HepG2 (cell line): ENCODE measurements around the gene CCND2. TPM values are rescaled to one million over a fixed set of nuclear protein-coding genes. Genes with fewer than 3 reads are reported as not detected.

Source experiments
- CCDC6 ChIP-seq: sonication (generic); formaldehyde crosslinking; IDR thresholded peaks from 2 replicates; pipeline ENCODE4 v1.8.1; 2022; ENCODE audit warnings: mild to moderate bottlenecking, missing genetic modification reagents, moderate library complexity
- GABPA ChIP-seq, 2 experiments: IDR thresholded peaks; 2 replicates each; pipeline ENCODE4 v1.6.1; 2011 to 2016; ENCODE audit warnings: low read depth in 2 of 2, low read length in 1 of 2, missing biosample characterization in 1 of 2, missing genetic modification characterization in 1 of 2
- GMEB2 ChIP-seq: IDR thresholded peaks from 2 replicates; pipeline ENCODE4 v1.6.1; 2016; ENCODE audit warnings: missing biosample characterization, missing genetic modification reagents, low read depth
- ISL2 ChIP-seq: sonication (generic); formaldehyde crosslinking; IDR thresholded peaks from 2 replicates; pipeline ENCODE4 v1.5.0; 2020; ENCODE audit warnings: missing genetic modification reagents
- JUN ChIP-seq: sonication (generic); formaldehyde crosslinking; IDR thresholded peaks from 2 replicates; pipeline ENCODE4 v1.4.0; 2020; ENCODE audit warnings: mild to moderate bottlenecking, missing genetic modification reagents
- JUND ChIP-seq: sonication (generic); formaldehyde crosslinking; IDR thresholded peaks from 2 replicates; pipeline ENCODE4 v1.8.0; 2022; ENCODE audit warnings: mild to moderate bottlenecking, missing genetic modification reagents
- MAZ ChIP-seq, 2 experiments: sonication (generic) in 1 of 2; formaldehyde crosslinking in 1 of 2; IDR thresholded peaks; 2 replicates each; pipeline versions ENCODE4 v1.5.0 to v1.6.1; 2012 to 2020; ENCODE audit warnings: low read depth in 2 of 2, mild to moderate bottlenecking in 2 of 2, borderline replicate concordance in 1 of 2, improper control_type of control experiment in 1 of 2, low read length in 1 of 2, missing genetic modification reagents in 1 of 2, moderate library complexity in 1 of 2
- PATZ1 ChIP-seq: sonication (generic); formaldehyde crosslinking; IDR thresholded peaks from 2 replicates; pipeline ENCODE4 v1.4.0; 2020; ENCODE audit warnings: missing genetic modification reagents
- PRDM15 ChIP-seq: sonication (generic); formaldehyde crosslinking; IDR thresholded peaks from 2 replicates; pipeline ENCODE4 v1.4.0; 2020; ENCODE audit warnings: missing genetic modification reagents
- SMC3 ChIP-seq: IDR thresholded peaks from 2 replicates; pipeline ENCODE4 v1.6.1; 2011; ENCODE audit warnings: low read length, improper control_type of control experiment
- XBP1 ChIP-seq: sonication (generic); formaldehyde crosslinking; IDR thresholded peaks from 2 replicates; pipeline ENCODE4 v1.5.0; 2020; ENCODE audit warnings: missing genetic modification reagents
- ZBTB46 ChIP-seq: sonication (generic); formaldehyde crosslinking; IDR thresholded peaks from 2 replicates; pipeline ENCODE4 v1.4.0; 2020; ENCODE audit warnings: mild to moderate bottlenecking, missing genetic modification reagents, borderline replicate concordance
- ZNF709 ChIP-seq: sonication (generic); formaldehyde crosslinking; IDR thresholded peaks from 2 replicates; pipeline ENCODE4 v1.5.0; 2020; ENCODE audit warnings: mild to moderate bottlenecking, missing genetic modification reagents
- ZNF792 ChIP-seq: IDR thresholded peaks from 2 replicates; pipeline ENCODE4 v1.6.1; 2016
- ZXDC ChIP-seq: sonication (generic); formaldehyde crosslinking; IDR thresholded peaks from 2 replicates; pipeline ENCODE4 v1.5.0; 2020; ENCODE audit warnings: mild to moderate bottlenecking, missing genetic modification reagents
- polyA plus RNA-seq, 8 experiments: library from polyadenylated mRNA; depleted of rRNA in 3 of 8; stranded (reverse) in 7 of 8; unstranded in 1 of 8; fragments of >200 nt; fragmentation: Illumina TruSeq in 4 of 8; extraction: Trizol in 4 of 8; gene quantifications; 2 replicates each; pipeline versions ENCODE4 v1.2.1 to v1.2.3, GENCODE V29; 2011 to 2016; ENCODE audit warnings: low read depth in 4 of 8, missing spikeins in 1 of 8, mixed read lengths in 1 of 8; ENCODE audit not compliant: insufficient read depth in 1 of 8
- total RNA-seq, 5 experiments: library from RNA; depleted of rRNA; stranded (reverse); fragments of >200 nt; fragmentation: Illumina TruSeq; extraction: Trizol; gene quantifications; 2 replicates each; pipeline ENCODE4 v1.2.3, GENCODE V29; 2016; ENCODE audit warnings: low read depth in 1 of 5

CCND2 gene
- total and polyA plus RNA-seq, 2 of the 13 experiments (the other 11 are each of a cell fraction or from before 2014, with no cell fraction given): 0.61 to 1.4 TPM

GRCh38 chr12:4276524-4277204, 3.1 kb downstream of the CCND2 start (continued):
- TF ChIP-seq PRDM15 (no peak), JUND (CRISPR knock-in tag) (peak; percentile 66; the same call in 1 of the 2 replicates), SMC3 (peak; percentile 85), ISL2 (0 out of 2 replicates have a peak, but pooled peaks have one; percentile 22), ZNF792 (CRISPR knock-in tag) (no peak), GABPA (IDR thresholded peaks at IDR 0.05; ENCODE audit: low read depth, low read length) (no peak), GABPA (CRISPR knock-in tag; IDR thresholded peaks at IDR 0.05; ENCODE audit: low read depth) (no peak), PATZ1 (CRISPR knock-in tag) (peak; percentile 69), MAZ (IDR thresholded peaks at IDR 0.05; ENCODE audit: borderline replicate concordance, low read depth, low read length) (peak; percentile 40; the same call in 1 of the 2 replicates), MAZ (CRISPR knock-in tag; IDR thresholded peaks at IDR 0.05; ENCODE audit: low read depth) (0 out of 2 replicates have a peak, but pooled peaks have one; percentile 21), ZNF709 (CRISPR knock-in tag) (no peak), ZBTB46 (CRISPR knock-in tag) (no peak), CCDC6 (CRISPR knock-in tag) (no peak), GMEB2 (no peak), JUN (peak; percentile 55; the same call in 1 of the 2 replicates), XBP1 (no peak), ZXDC (no peak)
